Activated B cell treated with CpG ODN at 0.5 μM for 24 hours (primary cell): ENCODE data around the gene SLC22A1. TPM values are rescaled to one million over a fixed set of nuclear protein-coding genes. Genes with fewer than 3 reads are reported as not detected.
"Not testable (repeated sequence)": the region's sequence is repeated elsewhere in the genome, so short reads cannot be mapped to it uniquely, and the experiment has no call there.

Source experiments
- ATAC-seq: fragments of 200-7000 bp; cut with Tn5 transposase; one replicate; pipeline ENCODE4 v1.10.0; 2021; ENCODE audit warnings: low read depth, mild to moderate bottlenecking, moderate library complexity
- CTCF ChIA-PET: fragments of 350-600 bp; sonication (Branson Sonifier 250); formaldehyde crosslinking; loops from one replicate; lab custom pipeline; 2021; ENCODE audit warnings: antibody characterized with exemption; lab: Charles Lee
- POLR2A ChIA-PET: fragments of 350-600 bp; sonication (Branson Sonifier 250); formaldehyde crosslinking; loops from one replicate; lab custom pipeline; 2021; ENCODE audit warnings: antibody characterized with exemption; lab: Charles Lee
- DNase-seq: peaks from one replicate; pipeline ENCODE4 v3.0.0; 2022
- H3K27ac Mint-ChIP-seq: one replicate; pipeline ENCODE4 v1.8.0; 2020; ENCODE audit warnings: mixed read lengths
- H3K27me3 Mint-ChIP-seq: one replicate; pipeline ENCODE4 v1.8.0; 2021; ENCODE audit warnings: mixed read lengths
- H3K36me3 Mint-ChIP-seq: one replicate; pipeline ENCODE4 v1.8.0; 2021; ENCODE audit warnings: low read depth, mixed read lengths
- H3K4me1 Mint-ChIP-seq: one replicate; pipeline ENCODE4 v1.8.0; 2021; ENCODE audit warnings: mixed read lengths
- H3K4me3 Mint-ChIP-seq: one replicate; pipeline ENCODE4 v1.8.0; 2020; ENCODE audit warnings: mild to moderate bottlenecking, mixed read lengths
- H3K9me3 Mint-ChIP-seq: one replicate; pipeline ENCODE4 v1.8.0; 2020; ENCODE audit warnings: mixed read lengths
- intact Hi-C: fragments of 100-400 bp; cut with micrococcal nuclease; formaldehyde crosslinking; loops from one replicate; pipeline ENCODE4 v1.15.1; 2024
- total RNA-seq: library from RNA; stranded (reverse); gene quantifications from 2 replicates; pipeline ENCODE4 v1.2.3, GENCODE V29; 2022
- TF ChIP-seq, protein P1 (sequence below): fragments of 200-600 bp; IDR thresholded peaks from one replicate; pipeline ENCODE4 v1.8.0; 2022; ENCODE audit warnings: antibody characterized with exemption, mild to moderate bottlenecking

SLC22A1 gene
- total RNA-seq, 1 donor from 2014 or later: 2.8 TPM

GRCh38 chr6:160108077-160108476, 13.5 kb upstream of the SLC22A1 start:
- Mint-ChIP-seq H3K9me3 (no peaks in the 10 kb centered on the region), H3K27me3 (no peaks in the 10 kb centered on the region), H3K4me1 (no peaks in the 10 kb centered on the region), H3K4me3 (no peak overlapping the region), H3K27ac (no peak overlapping the region), H3K36me3 (peaks cover 50% of the 10 kb centered on the region)
- ChIA-PET CTCF (no interaction called here), POLR2A (no interaction called here)
- TF ChIP-seq, protein P1, sequence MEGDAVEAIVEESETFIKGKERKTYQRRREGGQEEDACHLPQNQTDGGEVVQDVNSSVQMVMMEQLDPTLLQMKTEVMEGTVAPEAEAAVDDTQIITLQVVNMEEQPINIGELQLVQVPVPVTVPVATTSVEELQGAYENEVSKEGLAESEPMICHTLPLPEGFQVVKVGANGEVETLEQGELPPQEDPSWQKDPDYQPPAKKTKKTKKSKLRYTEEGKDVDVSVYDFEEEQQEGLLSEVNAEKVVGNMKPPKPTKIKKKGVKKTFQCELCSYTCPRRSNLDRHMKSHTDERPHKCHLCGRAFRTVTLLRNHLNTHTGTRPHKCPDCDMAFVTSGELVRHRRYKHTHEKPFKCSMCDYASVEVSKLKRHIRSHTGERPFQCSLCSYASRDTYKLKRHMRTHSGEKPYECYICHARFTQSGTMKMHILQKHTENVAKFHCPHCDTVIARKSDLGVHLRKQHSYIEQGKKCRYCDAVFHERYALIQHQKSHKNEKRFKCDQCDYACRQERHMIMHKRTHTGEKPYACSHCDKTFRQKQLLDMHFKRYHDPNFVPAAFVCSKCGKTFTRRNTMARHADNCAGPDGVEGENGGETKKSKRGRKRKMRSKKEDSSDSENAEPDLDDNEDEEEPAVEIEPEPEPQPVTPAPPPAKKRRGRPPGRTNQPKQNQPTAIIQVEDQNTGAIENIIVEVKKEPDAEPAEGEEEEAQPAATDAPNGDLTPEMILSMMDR: no peak
- intact Hi-C loops: no loop called here
- DNase-seq (no peak), ATAC-seq (no peak)

DNA sequence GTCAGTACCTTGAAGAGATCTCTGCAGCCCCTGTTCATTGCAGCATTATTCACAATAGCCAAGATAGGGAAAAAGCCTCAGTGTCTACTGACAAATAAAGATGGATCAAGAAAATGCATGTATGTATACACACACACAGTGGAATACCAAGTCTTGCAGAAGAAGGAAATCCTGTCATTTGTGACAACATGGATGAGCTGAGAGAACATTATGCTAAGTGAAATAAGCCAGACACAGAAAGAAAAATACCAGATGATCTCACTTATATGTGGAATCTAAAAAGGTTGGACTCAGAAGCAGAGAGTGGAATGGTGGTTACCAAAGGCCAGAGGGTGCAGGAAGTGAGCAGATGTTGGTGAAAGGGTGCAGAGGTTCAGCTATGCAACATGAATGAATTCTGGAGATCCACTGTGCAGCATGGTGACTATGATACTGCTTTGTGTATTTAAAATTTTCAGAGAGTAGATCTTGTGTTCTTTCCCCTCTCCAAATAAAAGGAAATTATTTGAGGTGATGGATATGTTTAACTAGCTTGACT, 11.0 kb upstream of the SLC22A1 start:
- TF ChIP-seq, protein P1: no peak
- Mint-ChIP-seq H3K27ac (no peak overlapping the region), H3K36me3 (peaks cover 32% of the 10 kb centered on the region), H3K9me3 (no peaks in the 10 kb centered on the region), H3K4me3 (no peak overlapping the region), H3K4me1 (no peaks in the 10 kb centered on the region), H3K27me3 (no peaks in the 10 kb centered on the region)
- intact Hi-C loops: no loop called here
- DNase-seq (no peak), ATAC-seq (no peak)
- ChIA-PET CTCF (interaction anchor here (1.0 to 1.7 kb wide), 2 partner anchors 27 to 247 kb away, joined by 3 to 4 read pairs; no protein-coding TSS in a partner anchor), POLR2A (no interaction called here)

DNA sequence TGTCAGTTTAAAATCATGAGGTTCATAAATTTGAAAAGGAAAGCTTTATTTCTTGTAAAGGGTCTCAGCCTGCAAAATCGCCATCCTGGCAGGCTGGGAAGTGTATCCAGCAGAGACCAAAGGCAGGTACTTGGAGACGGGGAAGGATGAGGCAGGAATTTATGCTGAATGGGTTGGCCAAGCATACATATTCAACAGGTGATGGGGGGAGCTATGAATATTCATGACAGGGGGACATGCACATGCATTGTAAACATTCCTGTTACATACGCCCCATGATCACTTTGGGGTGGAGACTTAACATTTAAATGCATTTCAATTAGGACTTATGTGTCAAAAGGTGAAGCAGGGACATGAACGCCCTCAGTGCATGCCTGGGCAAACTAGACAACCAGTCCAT, 9.8 kb upstream of the SLC22A1 start:
- POLR2A ChIA-PET: no interaction called here
- H3K4me1 Mint-ChIP-seq: no peaks in the 10 kb centered on the region
- no peak overlapping the region for H3K27ac Mint-ChIP-seq

DNA sequence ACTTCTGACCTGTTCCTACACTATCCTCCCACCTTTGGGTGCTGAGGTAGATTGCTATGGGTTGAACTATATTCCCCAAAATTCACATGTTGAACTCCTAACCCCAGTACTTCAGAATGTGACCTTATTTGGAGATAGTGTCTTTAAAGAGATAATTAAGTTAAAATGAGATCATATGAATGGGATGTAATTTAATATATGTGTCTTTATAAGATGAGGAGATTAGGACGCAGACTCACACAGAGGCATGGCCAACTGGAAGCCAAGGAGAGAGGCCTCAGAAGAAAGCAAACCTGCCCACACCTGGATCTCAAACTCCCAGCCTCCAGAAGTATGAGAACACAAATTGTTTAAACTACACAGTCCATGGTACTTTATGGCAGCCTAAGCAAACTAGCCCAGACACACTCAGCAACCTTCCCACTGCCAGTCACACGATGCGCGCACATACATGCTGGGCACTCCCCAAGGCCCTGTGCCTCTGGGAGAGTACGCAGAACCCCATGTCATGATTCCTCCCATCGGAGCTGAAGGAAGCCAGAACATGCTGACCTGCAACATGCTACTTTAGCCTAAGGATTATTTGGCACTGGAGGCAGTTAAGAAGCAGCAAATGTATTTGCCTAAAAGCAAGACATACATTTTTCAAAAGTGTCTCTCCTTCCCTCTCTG, 8.9 kb upstream of the SLC22A1 start:
- H3K4me1 Mint-ChIP-seq: no peaks in the 10 kb centered on the region
- DNase-seq (no peak), ATAC-seq (no peak)
- no peaks in the 10 kb centered on the region for H3K27me3 Mint-ChIP-seq
- H3K36me3 Mint-ChIP-seq: peaks cover 16% of the 10 kb centered on the region
- H3K4me3 Mint-ChIP-seq: no peak overlapping the region
- H3K9me3 Mint-ChIP-seq: peaks cover 1% of the 10 kb centered on the region
- TF ChIP-seq, protein P1: no peak
- CTCF ChIA-PET: interaction anchor here (1.7 kb wide), 1 partner anchor 25 kb away, joined by 3 read pairs; no protein-coding TSS in a partner anchor
- H3K27ac Mint-ChIP-seq: no peak overlapping the region
- intact Hi-C loops: no loop called here
- POLR2A ChIA-PET: no interaction called here

More for the DNA sequence above, 9.8 kb upstream of the SLC22A1 start:
- Mint-ChIP-seq H3K4me3 (no peak overlapping the region), H3K36me3 (peaks cover 21% of the 10 kb centered on the region), H3K27me3 (no peaks in the 10 kb centered on the region), H3K9me3 (no peaks in the 10 kb centered on the region)
- TF ChIP-seq, protein P1: no peak
- CTCF ChIA-PET: interaction anchor here (1.7 kb wide), 1 partner anchor 26 kb away, joined by 3 read pairs; no protein-coding TSS in a partner anchor
- no peak for ATAC-seq
- intact Hi-C loops: no loop called here
- no peak for DNase-seq

- DNase-seq, POLR2A ChIA-PET, intact Hi-C loops, H3K27ac Mint-ChIP-seq, CTCF ChIA-PET, ATAC-seq, H3K4me3 Mint-ChIP-seq, H3K27me3 Mint-ChIP-seq, H3K4me1 Mint-ChIP-seq, H3K9me3 Mint-ChIP-seq: not testable (repeated sequence)
- H3K36me3 Mint-ChIP-seq: peaks cover 15% of the 10 kb centered on the region
These were observed 7.1 kb upstream of the SLC22A1 start for GRCh38 chr6:160114536-160114935.
